Esophagus squamous epithelium (tissue), 4 donors: Measurements from ENCODE around the gene CLTCL1.

Experiments used
- POLR2A ChIP-seq, 4 donors: fragments of 450-650 bp; IDR thresholded peaks; one replicate each; pipeline ENCODE4 v1.6.1; 2017; ENCODE audit warnings: antibody characterized with exemption in 4 of 4, mild to moderate bottlenecking in 4 of 4, moderate library complexity in 3 of 4
- TF ChIP-seq, protein P1 (sequence below), 6 experiments: fragments of 450-650 bp in 4 of 6; fragments of 200-600 bp in 2 of 6; sonication (generic) in 2 of 6; IDR thresholded peaks; one replicate each; pipeline ENCODE4 v1.5.1; 2016 to 2019; ENCODE audit warnings: antibody characterized with exemption in 6 of 6, mild to moderate bottlenecking in 4 of 6, moderate library complexity in 4 of 6

DNA sequence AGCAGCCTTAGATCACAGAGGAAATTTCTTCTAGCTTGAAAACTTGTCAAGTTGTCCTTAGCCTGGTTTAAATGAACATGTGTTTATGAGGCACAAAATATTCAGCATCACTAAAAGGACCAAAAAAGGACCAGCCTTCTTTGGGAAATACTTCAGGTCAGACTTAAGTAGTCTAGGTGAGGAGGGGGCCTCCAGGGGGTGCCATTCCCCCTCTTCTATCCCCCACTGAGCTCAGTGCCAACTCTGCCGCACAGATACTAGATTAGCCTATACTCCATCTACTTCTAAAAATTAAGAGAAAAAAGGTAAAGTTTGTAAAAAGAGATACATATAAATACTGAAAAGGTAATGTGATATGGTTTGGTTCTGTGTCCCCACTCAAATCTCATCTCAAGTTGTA, 20.6 kb downstream of the CLTCL1 start:
- no peak for TF ChIP-seq POLR2A (IDR thresholded peaks at IDR 0.05)
- TF ChIP-seq, protein P1, sequence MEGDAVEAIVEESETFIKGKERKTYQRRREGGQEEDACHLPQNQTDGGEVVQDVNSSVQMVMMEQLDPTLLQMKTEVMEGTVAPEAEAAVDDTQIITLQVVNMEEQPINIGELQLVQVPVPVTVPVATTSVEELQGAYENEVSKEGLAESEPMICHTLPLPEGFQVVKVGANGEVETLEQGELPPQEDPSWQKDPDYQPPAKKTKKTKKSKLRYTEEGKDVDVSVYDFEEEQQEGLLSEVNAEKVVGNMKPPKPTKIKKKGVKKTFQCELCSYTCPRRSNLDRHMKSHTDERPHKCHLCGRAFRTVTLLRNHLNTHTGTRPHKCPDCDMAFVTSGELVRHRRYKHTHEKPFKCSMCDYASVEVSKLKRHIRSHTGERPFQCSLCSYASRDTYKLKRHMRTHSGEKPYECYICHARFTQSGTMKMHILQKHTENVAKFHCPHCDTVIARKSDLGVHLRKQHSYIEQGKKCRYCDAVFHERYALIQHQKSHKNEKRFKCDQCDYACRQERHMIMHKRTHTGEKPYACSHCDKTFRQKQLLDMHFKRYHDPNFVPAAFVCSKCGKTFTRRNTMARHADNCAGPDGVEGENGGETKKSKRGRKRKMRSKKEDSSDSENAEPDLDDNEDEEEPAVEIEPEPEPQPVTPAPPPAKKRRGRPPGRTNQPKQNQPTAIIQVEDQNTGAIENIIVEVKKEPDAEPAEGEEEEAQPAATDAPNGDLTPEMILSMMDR (IDR thresholded peaks at IDR 0.05): no peak
